B cell (primary cell): ENCODE measurements around the gene NR6A1. TPM values are rescaled to one million over a fixed set of nuclear protein-coding genes. Genes with fewer than 3 reads are reported as not detected.

Experiments
- ATAC-seq: fragments of 200-7000 bp; cut with Tn5 transposase; one replicate; pipeline ENCODE4 v1.10.0; 2021; ENCODE audit warnings: low read depth, mild to moderate bottlenecking, moderate number of reproducible peaks, moderate library complexity
- CTCF ChIA-PET: fragments of 350-600 bp; sonication (Branson Sonifier 250); formaldehyde crosslinking; loops from one replicate; lab custom pipeline; 2021; ENCODE audit warnings: antibody characterized with exemption, inconsistent platforms; lab: Charles Lee
- POLR2A ChIA-PET: fragments of 350-600 bp; sonication (Branson Sonifier 250); formaldehyde crosslinking; loops from one replicate; lab custom pipeline; 2021; ENCODE audit warnings: antibody characterized with exemption; lab: Charles Lee
- DNase-seq: peaks from one replicate; pipeline ENCODE4 v3.0.0; 2013
- H2AFZ ChIP-seq: 2 replicates; pipeline ENCODE4 v1.6.1; 2012; ENCODE audit warnings: mild to moderate bottlenecking, low read depth, low read length; ENCODE audit not compliant: insufficient read depth, poor library complexity, severe bottlenecking
- H3K27ac ChIP-seq, 2 donors: 1 replicate in 1 of 2; 2 replicates in 1 of 2; pipeline ENCODE4 v1.5.1; 2012 to 2013; ENCODE audit warnings: low read length in 2 of 2, mild to moderate bottlenecking in 2 of 2, moderate library complexity in 1 of 2
- H3K27me3 ChIP-seq, 4 experiments: fragments of 200-600 bp in 1 of 4; sonication (generic) in 1 of 4; replicated peaks in 1 of 4; 1 replicate in 2 of 4; 2 replicates in 2 of 4; pipeline versions ENCODE4 v1.6.1 to v1.7.0; 2013 to 2016; ENCODE audit warnings: low read length in 3 of 4, mild to moderate bottlenecking in 2 of 4, mixed read lengths in 1 of 4, moderate library complexity in 1 of 4; ENCODE audit not compliant: insufficient read depth in 4 of 4, control insufficient read depth in 3 of 4; ENCODE audit errors: control extremely low read depth in 1 of 4
- H3K36me3 ChIP-seq, 2 experiments: replicated peaks in 1 of 2; 1 replicate in 1 of 2; 2 replicates in 1 of 2; pipeline versions ENCODE4 v1.6.1 to v1.7.1; 2013; ENCODE audit warnings: low read length in 1 of 2; ENCODE audit not compliant: insufficient read depth in 2 of 2, control insufficient read depth in 1 of 2; ENCODE audit errors: control extremely low read depth in 1 of 2, extremely low read depth in 1 of 2
- H3K4me1 ChIP-seq, 2 donors: fragments of 200-600 bp in 1 of 2; sonication (generic) in 1 of 2; 1 replicate in 1 of 2; 2 replicates in 1 of 2; pipeline versions ENCODE4 v1.5.1 to v1.6.1; 2013 to 2017; ENCODE audit warnings: low read length in 2 of 2; ENCODE audit not compliant: control insufficient read depth in 2 of 2, insufficient read depth in 2 of 2
- H3K4me2 ChIP-seq: replicated peaks from 2 replicates; pipeline ENCODE3; 2012; ENCODE audit warnings: mild to moderate bottlenecking, low read depth, low read length; ENCODE audit not compliant: poor library complexity, severe bottlenecking
- H3K4me3 ChIP-seq, 5 experiments: fragments of 200-600 bp in 1 of 5; sonication (generic) in 1 of 5; 1 replicate in 3 of 5; 2 replicates in 2 of 5; pipeline versions ENCODE4 v1.5.1 to v1.7.0; 2011 to 2016; ENCODE audit warnings: low read length in 4 of 5, mild to moderate bottlenecking in 4 of 5, low read depth in 2 of 5, control low read depth in 1 of 5, moderate library complexity in 1 of 5; ENCODE audit not compliant: insufficient read depth in 1 of 5; ENCODE audit errors: control extremely low read depth in 1 of 5, extremely low read depth in 1 of 5
- H3K79me2 ChIP-seq: fragments of 200-600 bp; sonication (generic); one replicate; pipeline ENCODE4 v1.6.0; 2016; ENCODE audit warnings: low read length; ENCODE audit not compliant: control insufficient read depth, insufficient read depth
- H3K9ac ChIP-seq: fragments of 200-600 bp; sonication (generic); 2 replicates; pipeline ENCODE4 v1.6.1; 2017; ENCODE audit warnings: mild to moderate bottlenecking, low read length, moderate library complexity
- H3K9me3 ChIP-seq, 3 donors: one replicate each; pipeline versions ENCODE4 v1.6.1 to v1.7.1; 2013; ENCODE audit warnings: low read length in 2 of 3; ENCODE audit not compliant: control insufficient read depth in 2 of 3, insufficient read depth in 1 of 3; ENCODE audit errors: control extremely low read depth in 1 of 3
- H4K20me1 ChIP-seq: 2 replicates; pipeline ENCODE4 v1.6.0; 2012; ENCODE audit warnings: mild to moderate bottlenecking, low read length; ENCODE audit not compliant: insufficient read depth, control insufficient read depth, poor library complexity, severe bottlenecking
- H3K27ac Mint-ChIP-seq: one replicate; pipeline ENCODE4 v1.8.0; 2021; ENCODE audit warnings: mixed read lengths
- H3K27me3 Mint-ChIP-seq: one replicate; pipeline ENCODE4 v1.8.0; 2021; ENCODE audit warnings: mixed read lengths
- H3K4me1 Mint-ChIP-seq: one replicate; pipeline ENCODE4 v1.8.0; 2021; ENCODE audit warnings: mixed read lengths
- H3K4me3 Mint-ChIP-seq: one replicate; pipeline ENCODE4 v1.8.0; 2021; ENCODE audit warnings: mixed read lengths
- H3K9me3 Mint-ChIP-seq: one replicate; pipeline ENCODE4 v1.8.0; 2022; ENCODE audit warnings: mixed read lengths; ENCODE audit not compliant: insufficient read depth
- CTCF ChIP-seq: fragments of 200-600 bp; IDR thresholded peaks from one replicate; pipeline ENCODE4 v1.8.0; 2022; ENCODE audit warnings: antibody characterized with exemption, mild to moderate bottlenecking
- EZH2 ChIP-seq: IDR thresholded peaks from 2 replicates; pipeline ENCODE4 v1.6.1; 2012; ENCODE audit warnings: borderline replicate concordance, low read depth, mild to moderate bottlenecking, moderate library complexity, low read length; ENCODE audit not compliant: insufficient read depth, poor library complexity, severe bottlenecking
- WGBS: methylation state at CpG from one replicate; pipeline ENCODE4 v1.1.5; 2013; ENCODE audit warnings: missing lambda C conversion rate; ENCODE audit not compliant: insufficient coverage; 5-methylcytosine and 5-hydroxymethylcytosine counted together
- intact Hi-C: fragments of 100-400 bp; cut with micrococcal nuclease; formaldehyde crosslinking; loops from one replicate; pipeline ENCODE4 v1.10.0; 2022
- polyA plus RNA-seq: library from polyadenylated mRNA; depleted of rRNA; stranded (reverse); fragments of >200 nt; gene quantifications from 2 replicates; pipeline ENCODE4 v1.2.3, GENCODE V29; 2012
- total RNA-seq, 2 donors: library from RNA; stranded (reverse); fragments of 120-200 nt in 1 of 2; gene quantifications; 1 replicate in 1 of 2; 2 replicates in 1 of 2; pipeline versions ENCODE4 v1.2.3 to v1.2.4, GENCODE V29; 2013 to 2022

Gene NR6A1
- total and polyA plus RNA-seq, 2 donors (not counting 1 experiment from before 2014, with no cell fraction given) = 0.09 to 0.67 TPM

GRCh38 chr9:124664143-124664542, 107.0 kb downstream of the NR6A1 start:
- H3K36me3 ChIP-seq = no peaks in the 10 kb centered on the region
- ATAC-seq (no peak), DNase-seq (no peak)
- H4K20me1 ChIP-seq = no peaks in the 10 kb centered on the region
- H3K4me3 Mint-ChIP-seq = no peak overlapping the region
- H3K27ac ChIP-seq = no peak overlapping the region
- H3K27me3 ChIP-seq = no peaks in the 10 kb centered on the region
- H3K4me3 ChIP-seq = no peak overlapping the region
- no peak overlapping the region for H3K4me2 ChIP-seq
- WGBS = 100% methylated on average over 1 of the region's 2 CpGs
- H3K9me3 Mint-ChIP-seq = no peaks in the 10 kb centered on the region
- no peaks in the 10 kb centered on the region for H3K9me3 ChIP-seq
- TF ChIP-seq EZH2 (no peak), CTCF (no peak)
- no peak overlapping the region for H2AFZ ChIP-seq
- peaks cover 6 to 14% of the 10 kb centered on the region in 2 donors for H3K4me1 ChIP-seq
- H3K27me3 Mint-ChIP-seq = no peaks in the 10 kb centered on the region
- intact Hi-C loops = no loop called here
- peaks cover 10% of the 10 kb centered on the region for H3K79me2 ChIP-seq
- no peak overlapping the region for H3K27ac Mint-ChIP-seq
- ChIA-PET CTCF (no interaction called here), POLR2A (interaction anchor here (0.7 kb wide), 1 partner anchor 27 kb away, joined by 10 read pairs; no protein-coding TSS in a partner anchor)
- H3K9ac ChIP-seq = no peak overlapping the region
- peaks cover 12% of the 10 kb centered on the region for H3K4me1 Mint-ChIP-seq

GRCh38 chr9:124663046-124663961, 107.8 kb downstream of the NR6A1 start:
- no peak overlapping the region for H3K4me3 ChIP-seq
- no peaks in the 10 kb centered on the region for H3K9me3 Mint-ChIP-seq
- no peak overlapping the region for H3K4me2 ChIP-seq
- no peak for TF ChIP-seq EZH2
- TF ChIP-seq CTCF = no peak
- no peak overlapping the region for H3K4me3 Mint-ChIP-seq
- ChIA-PET POLR2A (no interaction called here), CTCF (interaction anchor here (1.9 kb wide), 1 partner anchor 46 kb away, joined by 7 read pairs; no protein-coding TSS in a partner anchor)
- H3K9me3 ChIP-seq = no peaks in the 10 kb centered on the region
- 100% methylated on average over 2 of the region's 6 CpGs for WGBS
- H4K20me1 ChIP-seq = no peaks in the 10 kb centered on the region
- no peak overlapping the region for H3K9ac ChIP-seq
- no peaks in the 10 kb centered on the region for H3K36me3 ChIP-seq
- intact Hi-C loops = no loop called here
- peaks cover 10% of the 10 kb centered on the region for H3K79me2 ChIP-seq
- ATAC-seq = no peak
- H2AFZ ChIP-seq = no peak overlapping the region
- H3K27ac Mint-ChIP-seq = no peak overlapping the region
- H3K4me1 Mint-ChIP-seq = peaks cover 19% of the 10 kb centered on the region
- peaks cover 9 to 14% of the 10 kb centered on the region in 2 donors for H3K4me1 ChIP-seq
- no peaks in the 10 kb centered on the region for H3K27me3 ChIP-seq
- no peak overlapping the region for H3K27ac ChIP-seq
- no peak for DNase-seq
- no peaks in the 10 kb centered on the region for H3K27me3 Mint-ChIP-seq
